ENCODE data around the gene TRIM17.

The TRIM17 gene

GRCh38 chr1:228415221-228415620 lies 1.4 kb downstream of the TRIM17 start:
- DNase-seq: no peak

DNA sequence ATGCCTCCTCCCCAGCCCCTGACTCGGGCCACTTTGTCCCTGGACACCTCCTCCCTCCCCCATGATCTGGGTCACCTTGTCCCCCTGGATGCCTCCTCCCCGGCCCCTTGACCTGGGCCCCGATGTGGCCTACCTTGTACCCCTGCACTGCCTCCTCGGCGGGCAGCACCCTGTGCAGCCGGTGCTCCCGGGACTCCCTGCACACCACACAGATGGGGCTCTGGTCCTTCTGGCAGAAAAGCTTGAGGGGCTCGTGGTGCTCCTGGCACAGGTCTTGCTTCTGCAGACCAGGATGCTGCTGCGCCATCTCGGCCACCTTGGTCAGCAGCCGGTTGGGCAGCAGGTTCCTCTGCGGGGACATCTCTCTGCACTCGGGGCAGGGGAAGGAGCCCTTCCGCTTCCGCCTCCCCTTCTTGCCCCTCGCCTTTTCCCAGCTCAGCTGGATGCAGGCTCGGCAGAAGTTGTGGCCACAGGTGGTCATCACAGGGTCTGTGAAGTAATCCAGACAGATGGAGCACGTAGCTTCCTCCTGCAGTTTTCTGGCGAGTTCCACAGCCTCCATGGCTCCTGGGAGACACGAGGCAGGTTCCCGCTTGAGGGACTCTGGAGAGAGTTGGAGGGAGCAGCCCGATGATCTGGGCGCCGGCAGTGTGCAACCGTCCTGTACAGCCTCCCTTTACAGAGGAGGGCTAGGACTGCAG lies 2.0 kb downstream of the TRIM17 start:
- DNase-seq: no peak

GRCh38 chr1:228413241-228414010 lies 3.2 kb downstream of the TRIM17 start:
- no peak for DNase-seq

- DNase-seq: no peak
Observed at GRCh38 chr1:228411548-228412430, 4.9 kb downstream of the TRIM17 start.

GRCh38 chr1:228411121-228411520 lies 5.5 kb downstream of the TRIM17 start:
- no peak for DNase-seq

- DNase-seq: no peak
Observed at GRCh38 chr1:228410671-228411070, 6.0 kb downstream of the TRIM17 start.

DNA sequence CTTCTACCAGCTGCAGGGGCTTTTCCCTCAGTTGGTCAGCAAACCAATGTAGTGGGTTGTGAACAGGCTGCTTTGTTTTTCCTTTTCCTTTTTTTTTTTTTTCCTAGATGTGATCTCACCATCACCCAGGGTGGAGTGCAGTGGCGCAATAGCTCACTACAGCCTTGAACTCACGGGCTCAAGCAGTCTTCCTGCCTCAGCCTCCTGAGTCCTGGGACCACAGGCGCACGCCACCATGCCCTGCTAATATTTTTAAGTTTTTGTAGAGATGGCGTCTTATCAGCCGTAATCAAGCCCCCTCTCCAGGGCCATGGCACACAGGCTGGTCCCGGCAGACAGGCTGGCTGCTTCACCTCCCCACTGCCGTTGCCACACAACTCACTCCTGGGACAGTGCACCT lies 6.6 kb downstream of the TRIM17 start:
- no peak for DNase-seq

DNA sequence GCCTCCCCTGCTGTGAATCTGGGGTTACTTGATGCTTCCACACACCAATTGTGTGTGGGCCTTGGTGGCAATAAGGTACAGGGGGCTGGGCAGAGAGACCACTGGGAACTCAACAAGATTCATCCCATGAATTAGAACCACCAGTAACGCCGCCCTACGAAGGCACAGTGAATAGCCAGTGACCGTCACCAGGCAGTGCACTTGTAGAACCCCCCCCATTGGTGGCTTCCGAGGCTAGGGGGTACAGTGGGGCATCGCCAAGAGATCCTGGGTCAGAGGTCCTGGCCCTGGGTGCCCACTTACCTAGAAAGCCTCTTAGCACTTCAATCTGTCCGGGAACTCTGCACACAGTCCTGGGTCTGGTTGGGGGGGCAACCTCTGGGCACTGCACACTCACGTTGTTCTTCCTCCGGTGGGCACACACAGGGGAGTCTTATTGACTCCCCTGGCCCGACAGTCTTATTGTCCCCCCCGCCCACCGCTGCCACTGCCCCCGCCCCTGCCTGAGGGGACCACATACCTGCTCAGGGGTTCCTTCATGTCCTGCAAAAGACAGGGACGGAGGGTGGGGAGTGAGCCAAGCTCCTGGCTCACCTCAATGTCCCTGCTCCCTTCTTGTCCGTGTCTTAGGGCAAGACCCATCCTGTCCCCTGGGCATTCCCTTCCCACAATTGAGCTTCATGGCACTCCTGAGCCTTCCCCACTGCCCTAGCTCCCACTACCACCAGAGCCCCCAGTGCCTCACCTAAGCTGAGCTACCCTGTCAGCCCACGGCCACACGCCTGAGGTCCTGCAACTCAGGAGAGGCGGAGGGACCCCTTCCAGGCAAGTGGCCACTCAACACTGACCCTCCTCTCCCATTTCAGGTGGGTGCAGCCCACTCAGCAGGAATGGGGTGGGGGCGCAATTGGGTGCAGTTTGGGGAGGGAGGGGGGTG lies 7.5 kb downstream of the TRIM17 start:
- DNase-seq: no peak

DNA sequence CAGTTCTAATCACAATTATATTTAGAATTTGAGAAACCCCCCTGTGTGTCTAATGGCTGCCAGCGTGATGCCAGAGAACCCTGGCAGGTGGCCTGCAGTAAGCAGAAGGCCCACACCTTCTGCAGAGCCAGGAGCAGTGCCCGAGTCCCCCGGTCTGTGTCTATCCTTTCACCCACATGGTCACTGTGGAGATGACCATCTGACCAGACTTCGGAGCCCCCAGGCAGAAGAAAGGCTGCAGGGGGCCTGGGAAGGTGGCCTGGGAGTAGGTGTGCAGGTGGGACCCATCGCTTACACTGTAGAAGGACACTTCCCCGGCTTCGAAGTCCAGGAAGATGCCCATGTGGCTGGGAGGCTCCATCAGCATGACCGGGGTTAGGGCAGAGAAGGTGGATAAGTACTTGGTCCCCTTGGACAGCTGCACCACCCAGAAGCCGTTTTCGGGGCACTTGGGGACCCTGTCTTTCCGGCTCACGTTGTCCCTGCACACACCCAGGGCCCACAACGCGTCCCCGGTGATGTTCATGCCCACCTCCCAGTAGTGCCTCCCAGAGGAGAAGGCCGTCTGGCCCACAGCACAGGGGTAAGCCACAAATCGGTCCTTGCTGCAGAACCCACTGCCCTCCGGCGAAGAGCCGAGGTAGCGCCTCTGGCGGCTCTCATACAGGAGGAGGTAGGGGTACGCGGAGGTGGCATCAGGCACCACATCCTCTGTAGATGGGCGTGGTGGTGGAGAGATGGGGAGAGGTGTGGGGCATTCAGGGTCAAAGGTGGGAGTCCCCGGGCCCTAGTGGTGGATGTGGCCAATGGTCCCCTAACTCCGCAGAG lies 8.4 kb downstream of the TRIM17 start:
- no peak for DNase-seq

- no peak for DNase-seq
Observed at GRCh38 chr1:228407106-228408040, 9.3 kb downstream of the TRIM17 start.

GRCh38 chr1:228405979-228406228 lies 10.8 kb downstream of the TRIM17 start:
- DNase-seq: no peak

DNA sequence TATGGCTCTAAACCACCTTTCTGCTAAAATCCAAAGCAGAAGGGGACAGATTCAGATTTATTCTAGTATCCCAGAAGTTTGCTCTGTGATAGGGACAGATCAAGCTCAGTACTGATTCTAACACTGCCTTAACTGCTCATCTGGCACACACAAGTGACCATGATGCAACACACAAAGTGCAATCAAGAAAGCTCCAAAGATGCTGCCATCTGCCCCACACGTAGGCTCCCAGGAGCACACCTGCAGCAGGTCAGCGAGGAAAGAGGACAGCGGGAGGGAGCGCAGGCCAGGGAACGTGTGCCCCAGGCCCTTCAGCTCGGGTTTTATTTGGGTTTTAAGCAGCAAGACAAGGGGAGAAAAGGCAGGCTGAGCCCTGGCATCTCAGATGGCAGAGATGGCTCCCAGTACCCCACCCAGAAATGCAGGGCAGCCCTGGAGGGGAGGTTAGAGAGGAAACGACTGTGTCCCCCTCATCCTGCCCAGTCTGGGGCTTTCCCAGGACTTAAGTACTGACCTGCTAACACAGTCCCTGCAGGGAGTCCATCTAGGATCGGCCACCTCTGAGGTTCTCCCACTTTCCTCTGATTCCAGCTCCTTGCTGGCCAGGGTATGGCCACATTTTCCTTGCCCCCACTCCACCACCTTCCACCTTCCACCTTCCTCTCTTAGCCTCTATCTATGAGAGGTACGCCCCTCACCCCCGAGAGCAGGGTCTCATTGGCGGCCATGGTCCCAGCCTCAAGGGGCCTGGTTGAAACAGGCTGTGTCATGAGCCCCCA lies 11.3 kb downstream of the TRIM17 start:
- DNase-seq: no peak

DNA sequence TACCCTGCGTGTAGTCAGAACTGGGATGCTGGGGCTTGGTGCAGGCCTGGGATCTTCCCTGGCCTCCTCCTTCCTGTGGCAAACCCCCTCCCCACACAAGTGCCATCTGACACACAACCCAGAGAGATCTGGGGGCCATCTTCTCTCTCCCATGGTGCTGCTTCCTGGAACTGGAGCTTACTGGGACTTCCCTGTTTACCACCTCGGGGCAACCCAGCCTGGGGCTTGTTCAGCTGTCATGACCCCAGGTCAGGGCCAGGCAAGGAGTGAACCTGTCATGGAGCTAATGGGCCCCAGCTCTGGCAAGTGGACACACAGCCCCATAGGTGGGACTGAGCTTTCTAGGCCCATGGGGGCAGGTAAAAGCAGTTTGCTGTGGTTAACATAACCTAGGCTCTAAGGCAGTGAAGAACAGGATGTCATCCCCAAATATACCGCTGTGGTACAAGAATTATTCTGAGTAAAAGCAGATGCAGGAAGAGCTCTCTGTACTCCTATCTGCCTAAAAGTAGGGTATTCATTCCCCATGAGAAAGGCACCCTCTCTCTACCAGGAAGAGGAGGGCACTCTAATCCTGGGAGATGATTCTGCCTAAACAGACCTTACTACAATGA lies 12.4 kb downstream of the TRIM17 start:
- DNase-seq: no peak

DNA sequence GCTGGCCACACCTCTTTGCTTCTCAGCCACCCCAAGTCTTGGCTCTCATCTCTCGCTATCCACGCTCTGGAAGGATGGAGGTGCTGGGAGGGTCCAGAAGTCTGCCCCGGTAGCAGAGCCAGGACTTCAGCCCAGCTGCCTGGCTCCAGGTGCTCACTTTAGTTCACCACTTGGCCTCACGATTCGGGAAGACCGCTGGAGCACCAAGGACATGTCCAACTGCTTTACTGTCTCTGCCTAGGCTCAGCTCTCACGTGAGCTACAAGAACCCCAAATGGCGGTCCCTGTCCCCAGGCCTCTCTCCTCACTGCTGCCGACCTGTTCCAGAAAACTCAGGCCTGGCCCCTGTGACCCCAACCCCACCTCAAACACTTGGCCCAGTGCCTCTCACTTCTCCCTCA lies 13.4 kb downstream of the TRIM17 start:
- no peak for DNase-seq

DNA sequence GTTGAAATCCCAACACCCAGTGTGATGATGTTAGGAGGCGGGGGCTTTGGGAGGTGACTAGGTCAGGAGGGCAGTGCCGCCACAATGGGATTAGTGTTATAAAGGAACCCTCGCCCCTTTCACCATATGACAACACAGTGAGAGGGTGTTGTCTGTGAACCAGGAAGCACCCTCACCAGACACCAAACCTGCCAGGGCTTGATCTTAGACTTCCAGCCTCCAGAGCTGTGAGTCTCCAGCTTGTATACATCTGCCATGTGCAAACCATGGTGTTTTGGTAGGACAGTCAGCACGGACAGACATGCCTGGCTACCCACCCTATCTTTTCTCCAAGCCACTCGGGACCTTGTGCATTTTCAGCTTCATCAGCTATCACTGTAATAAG lies 14.0 kb downstream of the TRIM17 start:
- no peak for DNase-seq

GRCh38 chr1:228401782-228402640 lies 14.7 kb downstream of the TRIM17 start:
- DNase-seq: no peak

GRCh38 chr1:228400692-228401454 lies 15.8 kb downstream of the TRIM17 start:
- no peak for DNase-seq

DNA sequence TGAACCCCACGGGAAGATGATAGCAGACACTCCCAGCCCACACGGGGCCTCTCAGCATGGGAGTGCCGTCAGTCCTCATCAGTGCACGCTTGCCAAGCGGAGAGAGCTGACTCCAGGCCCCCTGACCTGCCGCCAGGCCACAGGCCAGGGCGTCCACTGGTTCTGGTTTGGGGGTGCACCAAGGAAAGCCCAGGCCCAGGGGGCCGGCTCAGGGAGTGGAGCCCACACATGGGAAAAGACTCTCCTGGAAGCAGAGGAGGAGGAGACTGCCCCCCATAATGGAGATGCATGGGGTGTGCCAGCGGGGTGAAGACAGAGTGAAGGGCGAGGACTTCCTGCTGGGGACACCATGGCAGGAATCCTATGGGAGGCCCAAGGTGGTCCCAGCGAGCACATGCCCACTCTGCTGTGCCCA lies 16.4 kb downstream of the TRIM17 start:
- no peak for DNase-seq

Data from SIG-M5 (cell line).